GM23248 (cell line): Measurements from ENCODE around the gene TBC1D1. TPM values are rescaled to one million over a fixed set of nuclear protein-coding genes. Genes with fewer than 3 reads are reported as not detected.

Source experiments
- DNase-seq: peaks from one replicate; pipeline ENCODE4 v3.0.0-alpha.2; 2015
- H2AFZ ChIP-seq: fragments of 200-600 bp; sonication (generic); 2 replicates; pipeline ENCODE4 v1.6.1; 2016; ENCODE audit warnings: antibody characterized with exemption
- H3F3A ChIP-seq: fragments of 200-600 bp; sonication (generic); 2 replicates; pipeline ENCODE4 v1.6.1; 2016; ENCODE audit warnings: mild to moderate bottlenecking, antibody characterized with exemption, mixed run types; ENCODE audit not compliant: insufficient read depth
- H3K27ac ChIP-seq: fragments of 200-600 bp; sonication (generic); 2 replicates; pipeline ENCODE4 v1.5.1; 2016; ENCODE audit warnings: mild to moderate bottlenecking
- H3K27me3 ChIP-seq: fragments of 200-600 bp; sonication (generic); replicated peaks from 2 replicates; pipeline ENCODE4 v1.6.1; 2016; ENCODE audit warnings: mild to moderate bottlenecking; ENCODE audit not compliant: insufficient read depth
- H3K36me3 ChIP-seq: fragments of 200-600 bp; sonication (generic); 2 replicates; pipeline ENCODE4 v1.6.1; 2016; ENCODE audit warnings: low read depth, mild to moderate bottlenecking
- H3K4me1 ChIP-seq: fragments of 200-600 bp; sonication (generic); 2 replicates; pipeline ENCODE4 v1.6.1; 2016; ENCODE audit warnings: mild to moderate bottlenecking; ENCODE audit not compliant: insufficient read depth
- H3K4me2 ChIP-seq: fragments of 200-600 bp; sonication (generic); one replicate; pipeline ENCODE4 v1.6.1; 2016; ENCODE audit warnings: mild to moderate bottlenecking; ENCODE audit not compliant: unreplicated experiment
- H3K4me3 ChIP-seq: fragments of 200-600 bp; sonication (generic); 2 replicates; pipeline ENCODE4 v1.5.1; 2016; ENCODE audit warnings: mild to moderate bottlenecking
- H3K79me2 ChIP-seq: fragments of 200-600 bp; sonication (generic); 2 replicates; pipeline ENCODE4 v1.6.1; 2016; ENCODE audit warnings: mild to moderate bottlenecking; ENCODE audit not compliant: insufficient read depth
- H3K9ac ChIP-seq: fragments of 200-600 bp; sonication (generic); 2 replicates; pipeline ENCODE4 v1.6.1; 2016; ENCODE audit warnings: mild to moderate bottlenecking
- H3K9me2 ChIP-seq: fragments of 200-600 bp; sonication (generic); 2 replicates; pipeline ENCODE4 v1.6.1; 2016; ENCODE audit warnings: mixed run types, mild to moderate bottlenecking, moderate library complexity; ENCODE audit not compliant: insufficient read depth
- H3K9me3 ChIP-seq: fragments of 200-600 bp; sonication (generic); one replicate; pipeline ENCODE4 v1.6.1; 2017; ENCODE audit warnings: low read depth
- H4K20me1 ChIP-seq: fragments of 200-600 bp; sonication (generic); 2 replicates; pipeline ENCODE4 v1.6.0; 2016; ENCODE audit not compliant: insufficient read depth
- EZH2 ChIP-seq: fragments of 200-600 bp; sonication (generic); IDR thresholded peaks from 2 replicates; pipeline ENCODE4 v1.6.1; 2018; ENCODE audit warnings: antibody characterized with exemption, mild to moderate bottlenecking; ENCODE audit not compliant: insufficient read depth, poor library complexity, severe bottlenecking
- EZH2phosphoT487 ChIP-seq: fragments of 200-600 bp; sonication (generic); IDR thresholded peaks from 2 replicates; pipeline ENCODE4 v1.6.1; 2018; ENCODE audit warnings: antibody characterized with exemption, moderate library complexity, mild to moderate bottlenecking, low read depth; ENCODE audit not compliant: insufficient read depth
- WGBS, 2 experiments: methylation state at CpG; one replicate each; pipeline ENCODE4 v1.1.6; 2015 to 2017; ENCODE audit warnings: low lambda C conversion rate in 2 of 2, low coverage in 1 of 2; ENCODE audit errors: missing lambda C conversion rate in 2 of 2; 5-methylcytosine and 5-hydroxymethylcytosine counted together
- in situ Hi-C: fragments of 300-500 bp; cut with MboI; formaldehyde crosslinking; loops from 2 replicates; pipeline ENCODE4 v1.15.0; 2020
- polyA plus RNA-seq: library from polyadenylated mRNA; unstranded; fragments of >200 nt; fragmentation: Nextera tagmentation; extraction: Ambion mirVana; gene quantifications from 2 replicates; pipeline ENCODE4 v1.2.1, GENCODE V29; 2016
- total RNA-seq: library from RNA; depleted of rRNA; stranded (reverse); fragments of >200 nt; shearing (Covaris generic); gene quantifications from 2 replicates; pipeline ENCODE4 v1.2.3, GENCODE V29; 2014

TBC1D1 gene
- total and polyA plus RNA-seq, 2 experiments from 2014 or later: 12.4 to 34.6 TPM

DNA sequence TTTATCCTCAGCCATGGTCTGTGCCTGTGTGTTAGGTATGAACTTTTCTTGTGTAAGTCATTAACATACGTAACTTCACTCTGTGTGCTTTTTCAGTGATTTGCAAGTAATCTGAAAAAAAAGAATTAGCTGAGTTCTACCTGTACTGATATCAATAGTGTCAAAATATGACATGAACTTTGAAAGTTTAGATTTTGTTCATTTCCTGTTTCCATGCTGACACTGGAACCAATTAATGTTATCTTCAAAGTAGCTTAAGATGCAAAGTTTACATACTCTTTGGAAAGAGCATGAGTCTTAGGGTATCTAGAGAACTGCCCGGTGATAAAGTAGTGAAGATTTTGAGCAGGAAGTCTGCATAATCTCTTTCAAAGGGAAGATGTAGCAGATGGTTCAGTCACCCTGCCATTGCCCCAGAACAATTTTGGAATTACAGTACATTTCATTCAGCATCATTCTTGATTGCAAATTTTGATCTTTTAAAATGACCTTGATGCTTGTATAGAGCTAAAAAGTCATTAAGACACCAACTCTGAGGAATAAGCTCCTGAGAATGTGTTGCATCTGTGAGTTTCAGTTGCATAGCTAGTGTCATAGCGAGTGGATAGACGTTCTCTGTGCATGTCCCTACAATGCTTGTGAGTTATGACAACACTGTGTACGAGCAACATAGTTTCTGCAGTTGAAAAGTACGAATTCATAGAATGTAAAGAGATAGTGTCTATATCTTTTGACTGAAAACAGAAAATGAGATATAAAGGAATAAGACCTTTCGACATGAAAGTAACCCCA is 199.8 kb downstream of the TBC1D1 start:
- H3K9me3 ChIP-seq: no peaks in the 10 kb centered on the region

DNA sequence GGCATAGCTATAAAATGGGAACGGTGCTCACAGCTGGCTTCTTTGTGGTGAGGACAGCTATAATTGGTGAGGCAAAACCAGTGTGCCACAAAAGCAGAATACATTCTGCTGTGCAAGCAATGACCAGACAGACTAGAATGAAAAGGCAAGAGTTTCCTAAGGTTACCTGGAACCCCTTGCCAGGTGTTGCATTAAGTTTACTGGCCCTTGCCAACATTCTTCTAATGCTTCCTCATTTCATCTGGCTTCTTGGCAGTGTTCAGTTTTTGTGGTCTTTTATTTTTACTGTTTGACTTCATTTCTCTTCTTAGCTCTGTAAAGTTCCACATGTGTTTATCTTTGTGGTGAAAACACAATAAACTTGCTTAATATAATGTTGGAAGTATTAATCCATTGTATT is 200.8 kb downstream of the TBC1D1 start:
- H3K79me2 ChIP-seq: no peaks in the 10 kb centered on the region
- no peak for TF ChIP-seq EZH2phosphoT487
- TF ChIP-seq EZH2: no peak
- H4K20me1 ChIP-seq: no peaks in the 10 kb centered on the region
- H3F3A ChIP-seq: no peaks in the 10 kb centered on the region
- WGBS, 2 experiments: 96 to 100% methylated on average over 1 of the region's 1 CpG
- H3K27ac ChIP-seq: peak overlapping the region; percentile 4; the same call in 1 of the 2 replicates
- in situ Hi-C loops: no loop called here
- H3K9me3 ChIP-seq: no peaks in the 10 kb centered on the region
- H3K9ac ChIP-seq: no peak overlapping the region
- no peaks in the 10 kb centered on the region for H3K9me2 ChIP-seq
- peaks cover 11% of the 10 kb centered on the region for H3K4me1 ChIP-seq
- H3K4me3 ChIP-seq: no peak overlapping the region
- no peaks in the 10 kb centered on the region for H3K27me3 ChIP-seq
- peak; percentile 35 for DNase-seq
- H3K4me2 ChIP-seq: no peak overlapping the region
- no peaks in the 10 kb centered on the region for H3K36me3 ChIP-seq
- no peak overlapping the region for H2AFZ ChIP-seq

More for the DNA sequence above, 199.8 kb downstream of the TBC1D1 start:
- Histone ChIP-seq H3K9ac (no peak overlapping the region), H3K4me1 (peaks cover 20% of the 10 kb centered on the region), H3F3A (0 out of 2 replicates have a peak, but pooled peaks cover 1% of the 10 kb centered on the region), H3K36me3 (no peaks in the 10 kb centered on the region), H2AFZ (no peak overlapping the region), H3K27me3 (no peaks in the 10 kb centered on the region), H3K27ac (no peak overlapping the region), H3K9me2 (no peaks in the 10 kb centered on the region), H3K4me2 (no peak overlapping the region), H3K79me2 (no peaks in the 10 kb centered on the region), H3K4me3 (no peak overlapping the region), H4K20me1 (no peaks in the 10 kb centered on the region)
- WGBS, 2 experiments: 96 to 99% methylated on average over 7 of the region's 7 CpGs
- in situ Hi-C loops: no loop called here
- no peak for DNase-seq
- TF ChIP-seq EZH2 (no peak), EZH2phosphoT487 (no peak)

DNA sequence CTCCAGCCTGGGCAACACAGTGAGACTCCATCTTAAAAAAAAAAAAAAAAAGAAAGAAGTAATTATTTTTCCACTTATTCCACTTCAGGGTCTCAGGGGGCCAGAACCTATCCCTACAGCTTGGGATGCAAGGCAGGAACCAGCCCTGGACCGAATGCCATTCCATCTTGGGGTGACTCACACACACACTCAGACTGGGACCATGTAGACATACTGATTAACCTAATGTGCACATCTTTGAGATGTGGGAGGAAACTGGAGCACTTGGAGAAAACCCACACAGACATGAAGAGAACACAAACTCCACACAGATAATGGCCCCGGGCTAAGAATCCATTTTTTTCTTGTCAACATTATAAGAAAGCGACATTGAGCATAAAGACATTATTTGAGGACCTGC is 201.8 kb downstream of the TBC1D1 start:
- WGBS, 2 experiments: 74 to 77% methylated on average over 3 of the region's 3 CpGs
- DNase-seq: peak; percentile 71
- Histone ChIP-seq H3K9me2 (no peaks in the 10 kb centered on the region), H4K20me1 (no peaks in the 10 kb centered on the region), H3F3A (no peaks in the 10 kb centered on the region), H3K9me3 (no peaks in the 10 kb centered on the region), H3K36me3 (no peaks in the 10 kb centered on the region), H3K9ac (no peak overlapping the region), H3K27ac (no peak overlapping the region), H3K79me2 (no peaks in the 10 kb centered on the region), H3K27me3 (no peaks in the 10 kb centered on the region), H3K4me3 (no peak overlapping the region), H3K4me2 (no peak overlapping the region), H2AFZ (no peak overlapping the region), H3K4me1 (peaks cover 11% of the 10 kb centered on the region)
- in situ Hi-C loops: no loop called here
- TF ChIP-seq EZH2: no peak

GRCh38 chr4:38094419-38094818 is 203.5 kb downstream of the TBC1D1 start:
- no peaks in the 10 kb centered on the region for H3K9me3 ChIP-seq
- no peaks in the 10 kb centered on the region for H4K20me1 ChIP-seq
- in situ Hi-C loops: no loop called here

More at GRCh38 chr4:38094419-38094818, 203.5 kb downstream of the TBC1D1 start:
- no peak overlapping the region for H2AFZ ChIP-seq
- no peaks in the 10 kb centered on the region for H3K79me2 ChIP-seq
- H3K27ac ChIP-seq: no peak overlapping the region
- 80 to 83% methylated on average over 7 of the region's 7 CpGs for WGBS, 2 experiments
- TF ChIP-seq EZH2 (no peak), EZH2phosphoT487 (no peak)
- H3F3A ChIP-seq: peaks cover 10% of the 10 kb centered on the region
- H3K36me3 ChIP-seq: no peaks in the 10 kb centered on the region
- no peak overlapping the region for H3K4me3 ChIP-seq
- no peaks in the 10 kb centered on the region for H3K27me3 ChIP-seq
- DNase-seq: no peak
- H3K4me1 ChIP-seq: peaks cover 21% of the 10 kb centered on the region
- H3K4me2 ChIP-seq: no peak overlapping the region
- H3K9ac ChIP-seq: no peak overlapping the region
- H3K9me2 ChIP-seq: no peaks in the 10 kb centered on the region
